GM12875 (cell line): Measurements from ENCODE around the gene ZNRF1.

ENCODE experiments used
- H3K4me3 ChIP-seq: one replicate; pipeline ENCODE4 v1.5.1; 2011; ENCODE audit warnings: low read depth, low read length, control low read depth
- CTCF ChIP-seq: IDR thresholded peaks from 2 replicates; pipeline ENCODE4 v1.5.1; 2011; ENCODE audit warnings: low read depth, mild to moderate bottlenecking, control low read depth, inconsistent platforms, low read length, moderate library complexity, borderline replicate concordance; ENCODE audit not compliant: insufficient read depth

Gene ZNRF1

GRCh38 chr16:74991268-74991592, 7.6 kb upstream of the ZNRF1 start:
- no peak for TF ChIP-seq CTCF
- no peak overlapping the region for H3K4me3 ChIP-seq

- no peak overlapping the region for H3K4me3 ChIP-seq
- TF ChIP-seq CTCF = no peak
Observed at GRCh38 chr16:74991593-74992403, 7.0 kb upstream of the ZNRF1 start.

GRCh38 chr16:74995986-74996385, 2.8 kb upstream of the ZNRF1 start:
- TF ChIP-seq CTCF = no peak
- no peak overlapping the region for H3K4me3 ChIP-seq

GRCh38 chr16:74997042-74997491, 1.8 kb upstream of the ZNRF1 start:
- H3K4me3 ChIP-seq = no peak overlapping the region
- TF ChIP-seq CTCF = no peak

- no peak for TF ChIP-seq CTCF
- peak overlapping the region; percentile 72 for H3K4me3 ChIP-seq
Observed at GRCh38 chr16:74999219-74999608, 390 bp downstream of the ZNRF1 start.

- TF ChIP-seq CTCF = 0 out of 2 replicates have a peak, but pooled peaks have one; percentile 20
- H3K4me3 ChIP-seq = peak overlapping the region; percentile 72
Observed at GRCh38 chr16:74999609-75000480, 1.0 kb downstream of the ZNRF1 start.

GRCh38 chr16:75000481-75001081, 1.8 kb downstream of the ZNRF1 start:
- peak overlapping the region; percentile 72 for H3K4me3 ChIP-seq
- no peak for TF ChIP-seq CTCF
